OCI-LY7 (cell line): ENCODE data around the gene TOB2. TPM values are rescaled to one million over a fixed set of nuclear protein-coding genes. Genes with fewer than 3 reads are reported as not detected.

Source experiments
- BruUV-seq: library from RNA; stranded (reverse); fragments of 400-500 nt; replicated peaks from 2 replicates; lab custom pipeline; 2021; lab: Mats Ljungman, UMichigan
- CTCF ChIA-PET: fragments of 300-600 bp; sonication (Branson Sonifier 250); formaldehyde crosslinking; loops from one replicate; lab custom pipeline; 2022; ENCODE audit warnings: antibody characterized with exemption; ENCODE audit not compliant: unreplicated experiment; lab: Charles Lee
- POLR2A ChIA-PET: fragments of 300-600 bp; sonication (Branson Sonifier 250); formaldehyde crosslinking; loops from one replicate; lab custom pipeline; 2022; ENCODE audit warnings: antibody characterized with exemption; lab: Charles Lee
- DNase-seq: peaks from one replicate; pipeline ENCODE4 v3.0.0-alpha.2; 2015; ENCODE audit warnings: low spot score
- H2AFZ ChIP-seq: fragments of 200-600 bp; sonication (generic), shearing (Covaris generic); 2 replicates; pipeline ENCODE4 v1.6.1; 2014; ENCODE audit warnings: mild to moderate bottlenecking, antibody characterized with exemption, low read length, moderate library complexity
- H3K27ac ChIP-seq: fragments of 200-600 bp; sonication (generic); 2 replicates; pipeline ENCODE4 v1.5.1; 2014; ENCODE audit warnings: mixed run types, low read depth, mild to moderate bottlenecking, moderate library complexity, low read length, inconsistent platforms; ENCODE audit not compliant: poor library complexity, severe bottlenecking
- H3K36me3 ChIP-seq: fragments of 200-600 bp; sonication (generic); 2 replicates; pipeline ENCODE4 v1.6.1; 2014; ENCODE audit warnings: mild to moderate bottlenecking, antibody characterized with exemption, low read length, moderate library complexity, mixed read lengths; ENCODE audit not compliant: insufficient read depth
- H3K4me1 ChIP-seq: fragments of 200-600 bp; sonication (generic); 2 replicates; pipeline ENCODE4 v1.5.1; 2014; ENCODE audit warnings: mild to moderate bottlenecking, low read length; ENCODE audit not compliant: insufficient read depth, poor library complexity, severe bottlenecking
- H3K4me2 ChIP-seq: fragments of 200-600 bp; sonication (generic); 2 replicates; pipeline ENCODE4 v1.6.1; 2014; ENCODE audit warnings: mild to moderate bottlenecking, low read length
- H3K4me3 ChIP-seq: fragments of 200-600 bp; sonication (generic); 2 replicates; pipeline ENCODE4 v1.5.1; 2014; ENCODE audit warnings: mild to moderate bottlenecking, low read depth, low read length; ENCODE audit not compliant: poor library complexity, severe bottlenecking
- H3K79me2 ChIP-seq: fragments of 200-600 bp; sonication (generic); 2 replicates; pipeline ENCODE4 v1.6.1; 2016; ENCODE audit warnings: low read depth, mild to moderate bottlenecking, low read length, moderate library complexity, mixed read lengths; ENCODE audit not compliant: insufficient read depth
- H3K9me2 ChIP-seq: fragments of 200-600 bp; sonication (generic); 2 replicates; pipeline ENCODE4 v1.6.1; 2016; ENCODE audit warnings: mild to moderate bottlenecking, low read length, mixed read lengths; ENCODE audit not compliant: insufficient read depth
- H3K9me3 ChIP-seq: fragments of 200-600 bp; sonication (generic); 2 replicates; pipeline ENCODE4 v1.6.1; 2014; ENCODE audit warnings: mild to moderate bottlenecking, mixed run types, low read length, mixed read lengths
- H4K20me1 ChIP-seq: fragments of 200-600 bp; sonication (generic); 2 replicates; pipeline ENCODE4 v1.6.1; 2014; ENCODE audit warnings: mild to moderate bottlenecking, antibody characterized with exemption, low read length, moderate library complexity, mixed read lengths; ENCODE audit not compliant: insufficient read depth
- EZH2phosphoT487 ChIP-seq: fragments of 200-600 bp; sonication (generic); IDR thresholded peaks from 2 replicates; pipeline ENCODE4 v1.6.1; 2018; ENCODE audit warnings: low read depth, borderline replicate concordance, mild to moderate bottlenecking, mixed run types, antibody characterized with exemption, low read length, moderate library complexity, mixed read lengths
- intact Hi-C: fragments of 100-400 bp; cut with micrococcal nuclease; formaldehyde crosslinking; loops from one replicate; pipeline ENCODE4 v1.10.0; 2022; ENCODE audit not compliant: unreplicated experiment
- total RNA-seq, 2 experiments: library from RNA; depleted of rRNA in 1 of 2; stranded (reverse); fragments of >200 nt in 1 of 2; shearing (Covaris generic) in 1 of 2; gene quantifications; 2 replicates each; pipeline ENCODE4 v1.2.3, GENCODE V29; 2014 to 2022
- TF ChIP-seq, protein P1 (sequence below): fragments of 200-600 bp; sonication (generic); conservative IDR thresholded peaks from 2 replicates; pipeline ENCODE4 v1.5.1; 2014; ENCODE audit warnings: mild to moderate bottlenecking, antibody characterized with exemption, low read length, moderate library complexity, mixed read lengths

The TOB2 gene
- total RNA-seq, 2 experiments from 2014 or later = 13.5 to 27.0 TPM

DNA sequence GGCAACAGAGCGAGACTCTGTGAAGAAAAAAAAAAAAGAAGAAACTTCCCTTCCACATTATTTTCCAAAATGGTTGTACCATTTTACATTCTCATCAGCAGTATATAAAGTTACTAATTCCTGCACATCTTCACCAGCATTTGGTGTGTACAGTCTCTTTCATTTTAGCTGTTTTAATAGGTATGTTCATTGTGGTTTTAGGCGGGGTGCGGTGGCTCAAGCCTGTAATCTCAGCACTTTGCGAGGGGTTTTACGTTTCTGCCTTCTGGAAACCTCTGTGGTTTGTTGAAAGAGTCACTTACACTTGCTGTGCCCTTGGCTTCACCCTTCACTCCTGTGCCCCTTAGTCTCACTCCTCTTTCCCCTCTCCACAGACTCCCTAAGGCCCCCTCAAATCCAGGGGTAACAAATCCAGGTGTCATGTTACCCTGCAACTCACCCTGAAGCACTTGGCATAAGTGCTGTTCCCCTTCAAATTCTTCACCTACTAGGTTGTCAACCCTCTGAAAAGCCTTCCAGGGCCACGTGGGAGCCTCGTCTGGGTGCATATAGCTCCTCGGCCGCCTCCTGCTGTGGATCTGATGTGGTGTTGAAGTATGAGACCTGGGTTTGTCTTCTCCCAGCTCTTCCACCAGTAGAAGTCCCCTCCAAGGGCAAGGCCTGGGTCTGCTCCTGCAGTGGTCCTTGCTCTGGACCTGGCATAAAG is 20.8 kb downstream of the TOB2 start:
- Histone ChIP-seq H3K4me2 (no peak overlapping the region), H4K20me1 (no peaks in the 10 kb centered on the region), H3K36me3 (peaks cover 22% of the 10 kb centered on the region), H3K4me3 (no peak overlapping the region), H3K9me2 (no peaks in the 10 kb centered on the region), H3K27ac (no peak overlapping the region), H3K4me1 (peaks cover 22% of the 10 kb centered on the region), H2AFZ (no peak overlapping the region), H3K9me3 (no peaks in the 10 kb centered on the region), H3K79me2 (no peaks in the 10 kb centered on the region)
- no peak for DNase-seq
- TF ChIP-seq, protein P1, sequence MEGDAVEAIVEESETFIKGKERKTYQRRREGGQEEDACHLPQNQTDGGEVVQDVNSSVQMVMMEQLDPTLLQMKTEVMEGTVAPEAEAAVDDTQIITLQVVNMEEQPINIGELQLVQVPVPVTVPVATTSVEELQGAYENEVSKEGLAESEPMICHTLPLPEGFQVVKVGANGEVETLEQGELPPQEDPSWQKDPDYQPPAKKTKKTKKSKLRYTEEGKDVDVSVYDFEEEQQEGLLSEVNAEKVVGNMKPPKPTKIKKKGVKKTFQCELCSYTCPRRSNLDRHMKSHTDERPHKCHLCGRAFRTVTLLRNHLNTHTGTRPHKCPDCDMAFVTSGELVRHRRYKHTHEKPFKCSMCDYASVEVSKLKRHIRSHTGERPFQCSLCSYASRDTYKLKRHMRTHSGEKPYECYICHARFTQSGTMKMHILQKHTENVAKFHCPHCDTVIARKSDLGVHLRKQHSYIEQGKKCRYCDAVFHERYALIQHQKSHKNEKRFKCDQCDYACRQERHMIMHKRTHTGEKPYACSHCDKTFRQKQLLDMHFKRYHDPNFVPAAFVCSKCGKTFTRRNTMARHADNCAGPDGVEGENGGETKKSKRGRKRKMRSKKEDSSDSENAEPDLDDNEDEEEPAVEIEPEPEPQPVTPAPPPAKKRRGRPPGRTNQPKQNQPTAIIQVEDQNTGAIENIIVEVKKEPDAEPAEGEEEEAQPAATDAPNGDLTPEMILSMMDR = no peak
- intact Hi-C loops = no loop called here
- ChIA-PET CTCF (no interaction called here), POLR2A (interaction anchor here (0.6 kb wide), 1 partner anchor 20 kb away, joined by 6 read pairs; no protein-coding TSS in a partner anchor)
- no TSS peak for BruUV-seq

DNA sequence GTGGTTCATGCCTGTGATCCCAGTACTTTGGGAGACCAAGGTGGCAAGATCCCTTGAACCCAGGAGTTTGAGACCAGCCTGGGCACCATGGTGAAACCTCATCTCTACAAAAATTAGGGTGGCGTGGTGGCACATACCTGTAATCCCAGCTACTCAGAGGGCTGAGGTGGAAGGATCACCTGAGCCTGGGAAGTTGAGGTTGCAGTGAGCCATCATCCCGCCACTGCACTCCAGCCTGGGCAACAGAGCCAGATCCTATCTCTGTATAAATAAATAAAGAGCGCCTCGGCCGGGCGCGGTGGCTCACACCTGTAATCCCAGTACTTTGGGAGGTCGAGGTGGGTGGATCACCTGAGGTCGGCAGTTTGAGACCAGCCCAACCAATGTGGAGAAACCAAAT is 27.9 kb downstream of the TOB2 start:
- no peak for DNase-seq
- no TSS peak for BruUV-seq
- H2AFZ ChIP-seq = no peak overlapping the region
- peaks cover 18% of the 10 kb centered on the region for H3K79me2 ChIP-seq
- H3K4me1 ChIP-seq = peaks cover 37% of the 10 kb centered on the region
- no peaks in the 10 kb centered on the region for H3K9me3 ChIP-seq
- no peak overlapping the region for H3K27ac ChIP-seq
- H3K9me2 ChIP-seq = no peaks in the 10 kb centered on the region
- CTCF ChIA-PET = interaction anchor here (0.7 to 0.8 kb wide), 2 partner anchors 24 to 99 kb away, joined by 3 read pairs; no protein-coding TSS in a partner anchor
- no peak for TF ChIP-seq EZH2phosphoT487
- TF ChIP-seq, protein P1 = no peak
- H4K20me1 ChIP-seq = no peaks in the 10 kb centered on the region
- intact Hi-C loops = no loop called here
- H3K4me3 ChIP-seq = no peak overlapping the region
- no peak overlapping the region for H3K4me2 ChIP-seq
- POLR2A ChIA-PET = no interaction called here
- peaks cover 16% of the 10 kb centered on the region for H3K36me3 ChIP-seq
